Pancreas (tissue), 10 donors: ENCODE measurements around the gene ABR. TPM values are rescaled to one million over a fixed set of nuclear protein-coding genes. Genes with fewer than 3 reads are reported as not detected.

Experiments used
- ATAC-seq, 4 donors: fragments of 200-7000 bp; cut with Tn5 transposase; one replicate each; pipeline versions ENCODE4 v1.8.0 to v1.9.1; 2020; ENCODE audit warnings: mild to moderate bottlenecking in 4 of 4, moderate library complexity in 4 of 4
- DNase-seq, 6 donors: peaks; one replicate each; pipeline ENCODE4 v3.0.0-alpha.2; 2020
- FAIRE-seq: peaks from 2 replicates; lab custom pipeline; 2012; peaks lifted over from hg19 to GRCh38; lab: Jason Lieb, UNC
- H3K27ac ChIP-seq, 4 donors: fragments of 200-600 bp; sonication (generic); 1 replicate in 3 of 4; 2 replicates in 1 of 4; pipeline versions ENCODE4 v1.5.0 to v1.8.0; 2020
- H3K27me3 ChIP-seq, 4 donors: fragments of 200-600 bp; one replicate each; pipeline ENCODE4 v1.8.0; 2021
- H3K36me3 ChIP-seq, 3 donors: fragments of 200-600 bp; sonication (generic) in 1 of 3; one replicate each; pipeline versions ENCODE4 v1.5.0 to v1.8.0; 2020 to 2021
- H3K4me1 ChIP-seq, 3 donors: fragments of 200-600 bp; one replicate each; pipeline ENCODE4 v1.8.0; 2021
- H3K4me3 ChIP-seq, 4 donors: fragments of 200-600 bp; sonication (generic) in 2 of 4; one replicate each; pipeline versions ENCODE4 v1.5.0 to v1.8.0; 2020 to 2021
- H3K9me3 ChIP-seq, 4 donors: fragments of 200-600 bp; one replicate each; pipeline ENCODE4 v1.8.0; 2021
- WGBS, 2 donors: extraction: QIAGEN DNeasy Blood & Tissue Kit; methylation state at CpG; one replicate each; pipeline ENCODE4 v1.1.7; 2013; 5-methylcytosine and 5-hydroxymethylcytosine counted together
- intact Hi-C, 3 donors: fragments of 100-400 bp; cut with DNase I; formaldehyde crosslinking; loops; one replicate each; pipeline versions ENCODE4 v1.11.1 to v1.14.2; 2022
- polyA plus RNA-seq, 2 donors: library from polyadenylated mRNA; stranded (reverse); fragments of 200-250 nt; gene quantifications; one replicate each; pipeline ENCODE4 v1.2.3, GENCODE V29; 2013
- total RNA-seq, 6 donors: library from RNA; stranded (reverse); fragmentation: NEBNext Ultra II Directional in 4 of 6; extraction: Animal tissue kit (Norgen Biotek cat#: 25700) in 4 of 6; gene quantifications; one replicate each; pipeline versions ENCODE4 v1.2.1 to v1.2.4, GENCODE V29; 2021 to 2023
- TF ChIP-seq, protein P1 (sequence below), 4 donors: fragments of 200-600 bp; sonication (generic) in 3 of 4; IDR thresholded peaks; one replicate each; pipeline versions ENCODE4 v1.5.0 to v1.8.0; 2021; ENCODE audit warnings: antibody characterized with exemption in 4 of 4
- donor health status: healthy with polysubstance abuse.
- donor health status: DM: no; HTN: no; CAD: no; lungs with moderate emphysema.
- donor health status: DM: no; HTN: no; CAD: no.
- donor health status: control.
- donor health status: control.
- donor health status: Bipolar disorder and iron deficiency.
- donor health status: DM: yes; HTN: yes; CAD: no.
- donor health status: DM: no; HTN: no; CAD: no.
- donor health status: DM: no; HTN: no; CAD: no.
- donor health status: DM: yes; HTN: yes; CAD: no.

ABR gene
- total and polyA plus RNA-seq, 8 donors, result 15.4 to 65.7 (median 28.4) TPM

- intact Hi-C loops, result loop anchor here in 1 of 3 donors (10.0 kb wide), 1 partner anchor 194 kb away; no protein-coding TSS in a partner anchor
- WGBS, 2 donors, result 85 to 91% methylated on average over 11 of the region's 11 CpGs
- peak in 1 of 6 donors; percentile 2 for DNase-seq
- H3K9me3 ChIP-seq, result no peaks in the 10 kb centered on the region
- TF ChIP-seq, protein P1, sequence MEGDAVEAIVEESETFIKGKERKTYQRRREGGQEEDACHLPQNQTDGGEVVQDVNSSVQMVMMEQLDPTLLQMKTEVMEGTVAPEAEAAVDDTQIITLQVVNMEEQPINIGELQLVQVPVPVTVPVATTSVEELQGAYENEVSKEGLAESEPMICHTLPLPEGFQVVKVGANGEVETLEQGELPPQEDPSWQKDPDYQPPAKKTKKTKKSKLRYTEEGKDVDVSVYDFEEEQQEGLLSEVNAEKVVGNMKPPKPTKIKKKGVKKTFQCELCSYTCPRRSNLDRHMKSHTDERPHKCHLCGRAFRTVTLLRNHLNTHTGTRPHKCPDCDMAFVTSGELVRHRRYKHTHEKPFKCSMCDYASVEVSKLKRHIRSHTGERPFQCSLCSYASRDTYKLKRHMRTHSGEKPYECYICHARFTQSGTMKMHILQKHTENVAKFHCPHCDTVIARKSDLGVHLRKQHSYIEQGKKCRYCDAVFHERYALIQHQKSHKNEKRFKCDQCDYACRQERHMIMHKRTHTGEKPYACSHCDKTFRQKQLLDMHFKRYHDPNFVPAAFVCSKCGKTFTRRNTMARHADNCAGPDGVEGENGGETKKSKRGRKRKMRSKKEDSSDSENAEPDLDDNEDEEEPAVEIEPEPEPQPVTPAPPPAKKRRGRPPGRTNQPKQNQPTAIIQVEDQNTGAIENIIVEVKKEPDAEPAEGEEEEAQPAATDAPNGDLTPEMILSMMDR (IDR thresholded peaks at IDR 0.05), result no peak
- FAIRE-seq, result no peak
- no peak overlapping the region for H3K4me3 ChIP-seq
- no peaks in the 10 kb centered on the region for H3K36me3 ChIP-seq
- H3K27me3 ChIP-seq, result no peaks in the 10 kb centered on the region
- no peak overlapping the region for H3K27ac ChIP-seq
- H3K4me1 ChIP-seq, result no peaks in the 10 kb centered on the region
- no peak for ATAC-seq
These were observed 191.2 kb downstream of the ABR start for GRCh38 chr17:988561-988960.

- ATAC-seq (no peak), FAIRE-seq (no peak), DNase-seq (peak in 1 of 6 donors; percentile 8)
- Histone ChIP-seq H3K9me3 (no peaks in the 10 kb centered on the region), H3K27ac (no peak overlapping the region), H3K27me3 (no peaks in the 10 kb centered on the region), H3K4me3 (no peak overlapping the region), H3K36me3 (no peaks in the 10 kb centered on the region), H3K4me1 (no peaks in the 10 kb centered on the region)
- TF ChIP-seq, protein P1 (IDR thresholded peaks at IDR 0.05), result no peak
- intact Hi-C loops, result loop anchor here in 1 of 3 donors (10.0 kb wide), 1 partner anchor 193 kb away; no protein-coding TSS in a partner anchor
- WGBS, 2 donors, result 85 to 92% methylated on average over 15 of the region's 15 CpGs
These were observed 191.8 kb downstream of the ABR start for GRCh38 chr17:987931-988330.

DNA sequence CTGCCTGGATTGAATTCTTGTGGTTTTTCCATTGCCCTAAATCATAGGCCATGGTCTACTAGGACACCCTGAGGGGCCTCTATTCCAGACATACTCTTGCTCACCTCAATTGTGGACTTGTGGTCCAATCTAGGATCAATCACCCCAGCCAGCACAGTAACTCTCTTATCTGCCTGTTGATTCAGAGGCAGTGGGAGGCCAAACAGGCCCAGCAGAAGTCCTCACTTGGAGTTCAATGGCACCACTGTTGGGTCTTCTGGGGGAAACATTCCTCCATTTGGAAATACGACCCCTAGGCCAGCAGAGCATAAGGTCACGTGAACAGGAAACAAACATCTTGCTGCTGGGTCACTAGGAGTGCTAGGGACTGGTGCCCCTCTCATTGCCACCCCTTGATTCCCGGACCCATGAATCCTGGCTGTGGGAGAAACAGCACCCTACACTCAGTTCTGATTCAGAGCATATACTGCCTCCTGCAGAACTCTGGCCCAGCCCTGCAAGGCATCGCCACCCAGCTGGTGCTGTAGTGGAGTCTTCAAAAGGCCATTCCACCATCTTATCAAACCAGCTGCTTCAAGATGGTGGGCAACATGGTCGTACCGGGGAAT lies 193.4 kb downstream of the ABR start:
- DNase-seq, result peak in 1 of 6 donors; percentile 4
- FAIRE-seq, result no peak
- intact Hi-C loops, result loop anchor here in 1 of 3 donors (10.0 kb wide), 1 partner anchor 192 kb away; no protein-coding TSS in a partner anchor
- 85 to 86% methylated on average over 6 of the region's 6 CpGs for WGBS, 2 donors
- Histone ChIP-seq H3K36me3 (no peaks in the 10 kb centered on the region), H3K4me3 (no peak overlapping the region), H3K27me3 (no peaks in the 10 kb centered on the region), H3K4me1 (no peaks in the 10 kb centered on the region), H3K9me3 (no peaks in the 10 kb centered on the region), H3K27ac (no peak overlapping the region)
- no peak for ATAC-seq
- TF ChIP-seq, protein P1 (IDR thresholded peaks at IDR 0.05), result no peak

- Histone ChIP-seq H3K36me3 (no peaks in the 10 kb centered on the region), H3K4me3 (no peak overlapping the region), H3K9me3 (no peaks in the 10 kb centered on the region), H3K27me3 (no peaks in the 10 kb centered on the region), H3K27ac (no peak overlapping the region), H3K4me1 (peaks cover 0 to 2% (median 0%) of the 10 kb centered on the region in 3 donors)
- ATAC-seq (no peak), DNase-seq (no peak), FAIRE-seq (no peak)
- 47 to 57% methylated on average over 3 of the region's 3 CpGs for WGBS, 2 donors
- intact Hi-C loops, result loop anchor here (5.0 to 10.0 kb wide), 2 partner anchors 187 to 189 kb away; no protein-coding TSS in a partner anchor
- TF ChIP-seq, protein P1 (IDR thresholded peaks at IDR 0.05), result no peak
These were observed 195.9 kb downstream of the ABR start for GRCh38 chr17:983921-984320.

- Histone ChIP-seq H3K27ac (no peak overlapping the region), H3K4me3 (peak overlapping the region in 1 of 4 donors; percentile 16), H3K27me3 (no peaks in the 10 kb centered on the region), H3K36me3 (no peaks in the 10 kb centered on the region), H3K4me1 (peaks cover 0 to 14% (median 2%) of the 10 kb centered on the region in 3 donors), H3K9me3 (no peaks in the 10 kb centered on the region)
- intact Hi-C loops, result loop anchor here (5.0 to 10.0 kb wide), 2 partner anchors 184 to 186 kb away; no protein-coding TSS in a partner anchor
- FAIRE-seq, result no peak
- TF ChIP-seq, protein P1 (IDR thresholded peaks at IDR 0.05), result peak in 1 of 4 donors; percentile 7
- no peak for ATAC-seq
- peak in 1 of 6 donors; percentile 1 for DNase-seq
- WGBS, 2 donors, result 32 to 34% methylated on average over 10 of the region's 10 CpGs
These were observed 198.5 kb downstream of the ABR start for GRCh38 chr17:981292-981658.
